Hepatocyte (in vitro differentiated cells): ENCODE data around the gene DAAM1.

ENCODE experiments used
- EZH2 ChIP-seq: fragments of 200-600 bp; sonication (generic); IDR thresholded peaks from 2 replicates; pipeline ENCODE4 v1.6.1; 2016; ENCODE audit warnings: antibody characterized with exemption, mild to moderate bottlenecking, borderline replicate concordance
- EZH2phosphoT487 ChIP-seq: fragments of 200-600 bp; sonication (generic); IDR thresholded peaks from one replicate; pipeline ENCODE4 v1.6.1; 2018; ENCODE audit warnings: antibody characterized with exemption, mild to moderate bottlenecking, low read depth, moderate library complexity; ENCODE audit not compliant: unreplicated experiment, severe bottlenecking
- TF ChIP-seq, protein P1 (sequence below): fragments of 200-600 bp; sonication (generic); IDR thresholded peaks from 2 replicates; pipeline ENCODE4 v1.5.1; 2016; ENCODE audit warnings: antibody characterized with exemption, mild to moderate bottlenecking; ENCODE audit not compliant: poor library complexity

GRCh38 chr14:59344016-59344415 lies 155.5 kb downstream of the DAAM1 start:
- TF ChIP-seq, protein P1, sequence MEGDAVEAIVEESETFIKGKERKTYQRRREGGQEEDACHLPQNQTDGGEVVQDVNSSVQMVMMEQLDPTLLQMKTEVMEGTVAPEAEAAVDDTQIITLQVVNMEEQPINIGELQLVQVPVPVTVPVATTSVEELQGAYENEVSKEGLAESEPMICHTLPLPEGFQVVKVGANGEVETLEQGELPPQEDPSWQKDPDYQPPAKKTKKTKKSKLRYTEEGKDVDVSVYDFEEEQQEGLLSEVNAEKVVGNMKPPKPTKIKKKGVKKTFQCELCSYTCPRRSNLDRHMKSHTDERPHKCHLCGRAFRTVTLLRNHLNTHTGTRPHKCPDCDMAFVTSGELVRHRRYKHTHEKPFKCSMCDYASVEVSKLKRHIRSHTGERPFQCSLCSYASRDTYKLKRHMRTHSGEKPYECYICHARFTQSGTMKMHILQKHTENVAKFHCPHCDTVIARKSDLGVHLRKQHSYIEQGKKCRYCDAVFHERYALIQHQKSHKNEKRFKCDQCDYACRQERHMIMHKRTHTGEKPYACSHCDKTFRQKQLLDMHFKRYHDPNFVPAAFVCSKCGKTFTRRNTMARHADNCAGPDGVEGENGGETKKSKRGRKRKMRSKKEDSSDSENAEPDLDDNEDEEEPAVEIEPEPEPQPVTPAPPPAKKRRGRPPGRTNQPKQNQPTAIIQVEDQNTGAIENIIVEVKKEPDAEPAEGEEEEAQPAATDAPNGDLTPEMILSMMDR = no peak
- TF ChIP-seq EZH2 (no peak), EZH2phosphoT487 (no peak)
